ENCODE measurements around the gene FRS2.

Gene FRS2

GRCh38 chr12:69490920-69491643 is 20.9 kb downstream of the FRS2 start:
- no peak for TF ChIP-seq CTCF (IDR thresholded peaks at IDR 0.05; ENCODE audit: extremely low read depth, insufficient read depth, missing control alignments)
- in situ Hi-C loops (cut with MboI; ENCODE audit: low pct_unique_long_range_greater_than_20kb, low sequenced_read_pairs, unreplicated experiment) = no loop called here
- DNase-seq (ENCODE audit: low spot score) = no peak

GRCh38 chr12:69492739-69493138 is 22.6 kb downstream of the FRS2 start:
- in situ Hi-C loops (cut with MboI; ENCODE audit: low pct_unique_long_range_greater_than_20kb, low sequenced_read_pairs, unreplicated experiment) = no loop called here
- no peak for DNase-seq (ENCODE audit: low spot score)
- TF ChIP-seq CTCF (IDR thresholded peaks at IDR 0.05; ENCODE audit: extremely low read depth, insufficient read depth, missing control alignments) = no peak

GRCh38 chr12:69495071-69495470 is 24.9 kb downstream of the FRS2 start:
- no peak for TF ChIP-seq CTCF (IDR thresholded peaks at IDR 0.05; ENCODE audit: extremely low read depth, insufficient read depth, missing control alignments)
- in situ Hi-C loops (cut with MboI; ENCODE audit: low pct_unique_long_range_greater_than_20kb, low sequenced_read_pairs, unreplicated experiment) = no loop called here
- no peak for DNase-seq (ENCODE audit: low spot score)

- TF ChIP-seq CTCF (IDR thresholded peaks at IDR 0.05; ENCODE audit: extremely low read depth, insufficient read depth, missing control alignments) = no peak
- peak; percentile 61 for DNase-seq (ENCODE audit: low spot score)
- in situ Hi-C loops (cut with MboI; ENCODE audit: low pct_unique_long_range_greater_than_20kb, low sequenced_read_pairs, unreplicated experiment) = no loop called here
Measured at GRCh38 chr12:69497308-69498026, 27.3 kb downstream of the FRS2 start.

- no peak for TF ChIP-seq CTCF (IDR thresholded peaks at IDR 0.05; ENCODE audit: extremely low read depth, insufficient read depth, missing control alignments)
Measured at GRCh38 chr12:69500631-69501030, 30.4 kb downstream of the FRS2 start.

GRCh38 chr12:69501154-69501895 is 31.1 kb downstream of the FRS2 start:
- in situ Hi-C loops (cut with MboI; ENCODE audit: low pct_unique_long_range_greater_than_20kb, low sequenced_read_pairs, unreplicated experiment) = no loop called here
- no peak for DNase-seq (ENCODE audit: low spot score)
- TF ChIP-seq CTCF (IDR thresholded peaks at IDR 0.05; ENCODE audit: extremely low read depth, insufficient read depth, missing control alignments) = no peak

More at GRCh38 chr12:69500631-69501030, 30.4 kb downstream of the FRS2 start:
- no peak for DNase-seq (ENCODE audit: low spot score)
- in situ Hi-C loops (cut with MboI; ENCODE audit: low pct_unique_long_range_greater_than_20kb, low sequenced_read_pairs, unreplicated experiment) = no loop called here

Measured in GM13977 (cell line).